OCI-LY1 (cell line): ENCODE measurements around the gene NDUFB1.

Source experiments
- EZH2 ChIP-seq: fragments of 200-600 bp; sonication (generic), shearing (Covaris generic); IDR thresholded peaks from 2 replicates; pipeline ENCODE4 v1.8.0; 2017; ENCODE audit warnings: borderline replicate concordance, mixed run types, mild to moderate bottlenecking, antibody characterized with exemption, low read length, moderate library complexity, mixed read lengths
- TF ChIP-seq, protein P1 (sequence below): fragments of 200-600 bp; sonication (generic), shearing (Covaris generic); IDR thresholded peaks from 2 replicates; pipeline ENCODE4 v1.5.1; 2017; ENCODE audit warnings: mild to moderate bottlenecking, antibody characterized with exemption, low read length, moderate library complexity, mixed read lengths

DNA sequence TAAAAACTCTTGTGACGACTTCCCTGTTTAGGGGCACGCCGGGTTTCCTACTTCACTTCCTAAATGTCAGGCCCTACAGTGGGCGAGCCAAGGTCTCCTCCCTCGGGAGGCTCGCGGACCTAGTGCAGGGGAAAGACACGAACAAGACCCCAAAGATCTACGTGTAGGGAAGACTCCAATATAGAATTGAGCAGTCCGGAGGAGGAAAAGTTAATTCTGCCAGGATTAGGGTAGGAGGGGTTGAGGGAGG, 15.7 kb downstream of the NDUFB1 start:
- TF ChIP-seq, protein P1, sequence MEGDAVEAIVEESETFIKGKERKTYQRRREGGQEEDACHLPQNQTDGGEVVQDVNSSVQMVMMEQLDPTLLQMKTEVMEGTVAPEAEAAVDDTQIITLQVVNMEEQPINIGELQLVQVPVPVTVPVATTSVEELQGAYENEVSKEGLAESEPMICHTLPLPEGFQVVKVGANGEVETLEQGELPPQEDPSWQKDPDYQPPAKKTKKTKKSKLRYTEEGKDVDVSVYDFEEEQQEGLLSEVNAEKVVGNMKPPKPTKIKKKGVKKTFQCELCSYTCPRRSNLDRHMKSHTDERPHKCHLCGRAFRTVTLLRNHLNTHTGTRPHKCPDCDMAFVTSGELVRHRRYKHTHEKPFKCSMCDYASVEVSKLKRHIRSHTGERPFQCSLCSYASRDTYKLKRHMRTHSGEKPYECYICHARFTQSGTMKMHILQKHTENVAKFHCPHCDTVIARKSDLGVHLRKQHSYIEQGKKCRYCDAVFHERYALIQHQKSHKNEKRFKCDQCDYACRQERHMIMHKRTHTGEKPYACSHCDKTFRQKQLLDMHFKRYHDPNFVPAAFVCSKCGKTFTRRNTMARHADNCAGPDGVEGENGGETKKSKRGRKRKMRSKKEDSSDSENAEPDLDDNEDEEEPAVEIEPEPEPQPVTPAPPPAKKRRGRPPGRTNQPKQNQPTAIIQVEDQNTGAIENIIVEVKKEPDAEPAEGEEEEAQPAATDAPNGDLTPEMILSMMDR: no peak
- no peak for TF ChIP-seq EZH2
